H1 (cell line): ENCODE measurements around the gene DUOXA1. TPM values are rescaled to one million over a fixed set of nuclear protein-coding genes. Genes with fewer than 3 reads are reported as not detected.

Experiments used
- CTCF ChIA-PET: fragments of 300-600 bp; sonication (Branson Sonifier 250); formaldehyde crosslinking; loops from one replicate; lab custom pipeline; 2021; ENCODE audit not compliant: partially characterized antibody; lab: Charles Lee
- POLR2A ChIA-PET: fragments of 300-600 bp; sonication (Branson Sonifier 250); formaldehyde crosslinking; loops from one replicate; lab custom pipeline; 2021; ENCODE audit warnings: inconsistent platforms; ENCODE audit not compliant: partially characterized antibody; lab: Charles Lee
- DNase-seq, 2 experiments: peaks; one replicate each; pipeline versions ENCODE4 v3.0.0 to v3.0.0-alpha.2; 2010 to 2022; ENCODE audit warnings: low spot score in 2 of 2, low read depth in 1 of 2, mixed read lengths in 1 of 2
- FAIRE-seq: peaks from 2 replicates; lab custom pipeline; 2011; peaks lifted over from hg19 to GRCh38; lab: Jason Lieb, UNC
- H2AFZ ChIP-seq: 2 replicates; pipeline ENCODE4 v1.8.1; 2012; ENCODE audit warnings: low read length, inconsistent platforms
- H2AK5ac ChIP-seq: 2 replicates; pipeline ENCODE4 v1.6.1; 2013; ENCODE audit warnings: low read depth, low read length
- H2BK120ac ChIP-seq: replicated peaks from 2 replicates; pipeline ENCODE3; 2013; ENCODE audit warnings: low read depth, low read length, inconsistent platforms
- H2BK12ac ChIP-seq: 2 replicates; pipeline ENCODE4 v1.6.1; 2013; ENCODE audit warnings: low read depth, low read length
- H2BK15ac ChIP-seq: 2 replicates; pipeline ENCODE4 v1.6.1; 2013; ENCODE audit warnings: low read length
- H2BK20ac ChIP-seq: 2 replicates; pipeline ENCODE4 v1.6.1; 2013; ENCODE audit warnings: low read length
- H2BK5ac ChIP-seq: 2 replicates; pipeline ENCODE4 v1.6.1; 2013; ENCODE audit warnings: low read depth, low read length
- H3K14ac ChIP-seq: 2 replicates; pipeline ENCODE4 v1.6.1; 2013; ENCODE audit warnings: inconsistent platforms; ENCODE audit not compliant: insufficient read length
- H3K18ac ChIP-seq: 2 replicates; pipeline ENCODE4 v1.6.1; 2013; ENCODE audit warnings: low read length; ENCODE audit errors: extremely low read depth
- H3K23ac ChIP-seq: 2 replicates; pipeline ENCODE4 v1.6.1; 2013; ENCODE audit warnings: inconsistent platforms; ENCODE audit not compliant: insufficient read length
- H3K23me2 ChIP-seq: 2 replicates; pipeline ENCODE4 v1.6.1; 2013; ENCODE audit warnings: low read depth, low read length
- H3K27ac ChIP-seq: 2 replicates; pipeline ENCODE4 v1.6.1; 2011; ENCODE audit warnings: low read depth, low read length, inconsistent platforms
- H3K27me3 ChIP-seq, 4 experiments: replicated peaks in 1 of 4; 1 replicate in 1 of 4; 2 replicates in 3 of 4; pipeline versions ENCODE4 v1.6.1 to v1.8.1; 2011 to 2013; ENCODE audit warnings: low read length in 3 of 4, mild to moderate bottlenecking in 3 of 4, inconsistent platforms in 2 of 4, mixed read lengths in 2 of 4, moderate library complexity in 1 of 4; ENCODE audit not compliant: control insufficient read depth in 3 of 4, insufficient read depth in 3 of 4; ENCODE audit errors: extremely low read depth in 1 of 4
- H3K36me3 ChIP-seq, 4 experiments: 2 replicates each; pipeline versions ENCODE4 v1.6.1 to v1.8.1; 2011 to 2013; ENCODE audit warnings: mild to moderate bottlenecking in 4 of 4, low read length in 3 of 4, moderate library complexity in 2 of 4, control low read depth in 1 of 4, inconsistent platforms in 1 of 4; ENCODE audit not compliant: insufficient read depth in 4 of 4, control insufficient read depth in 2 of 4
- H3K4ac ChIP-seq: replicated peaks from 2 replicates; pipeline ENCODE3; 2013; ENCODE audit warnings: low read length, low read depth, mixed read lengths, inconsistent platforms; ENCODE audit not compliant: insufficient read length
- H3K4me1 ChIP-seq, 4 experiments: replicated peaks in 1 of 4; 1 replicate in 1 of 4; 2 replicates in 3 of 4; pipeline versions ENCODE4 v1.6.1 to v1.8.1; 2011 to 2013; ENCODE audit warnings: low read length in 3 of 4, inconsistent platforms in 2 of 4, mixed read lengths in 1 of 4; ENCODE audit not compliant: insufficient read depth in 4 of 4, control insufficient read depth in 3 of 4
- H3K4me2 ChIP-seq, 2 experiments: 2 replicates each; pipeline versions ENCODE4 v1.6.1 to v1.8.1; 2011 to 2013; ENCODE audit warnings: low read depth in 2 of 2, low read length in 2 of 2, control low read depth in 1 of 2, inconsistent platforms in 1 of 2, mild to moderate bottlenecking in 1 of 2; ENCODE audit not compliant: insufficient read depth in 1 of 2
- H3K4me3 ChIP-seq, 4 experiments: fragments of 200-600, 300-600 bp in 1 of 4; sonication (generic), shearing (Covaris generic), sonication (Bioruptor Twin) in 1 of 4; 2 replicates each; pipeline versions ENCODE4 v1.5.1 to v1.8.1; 2011 to 2016; ENCODE audit warnings: low read length in 4 of 4, low read depth in 3 of 4, control low read depth in 2 of 4, inconsistent platforms in 2 of 4, mild to moderate bottlenecking in 2 of 4, mixed read lengths in 1 of 4, moderate library complexity in 1 of 4; ENCODE audit not compliant: insufficient read depth in 2 of 4; ENCODE audit errors: extremely low read depth in 1 of 4
- H3K56ac ChIP-seq: replicated peaks from 2 replicates; pipeline ENCODE3; 2013; ENCODE audit warnings: low read depth, mild to moderate bottlenecking, mixed read lengths, low read length, inconsistent platforms; ENCODE audit not compliant: insufficient read length
- H3K79me1 ChIP-seq: 2 replicates; pipeline ENCODE4 v1.6.1; 2013; ENCODE audit warnings: low read depth, low read length, control low read depth
- H3K79me2 ChIP-seq, 2 experiments: 2 replicates each; pipeline versions ENCODE4 v1.6.1 to v1.8.1; 2012 to 2013; ENCODE audit warnings: low read length in 2 of 2, mild to moderate bottlenecking in 2 of 2, inconsistent platforms in 1 of 2; ENCODE audit not compliant: insufficient read depth in 2 of 2, control insufficient read depth in 1 of 2
- H3K9ac ChIP-seq, 4 experiments: replicated peaks in 1 of 4; 1 replicate in 1 of 4; 2 replicates in 3 of 4; pipeline versions ENCODE4 v1.6.1 to v1.8.1; 2011 to 2013; ENCODE audit warnings: low read depth in 3 of 4, low read length in 3 of 4, control low read depth in 2 of 4, mild to moderate bottlenecking in 2 of 4, moderate library complexity in 2 of 4, inconsistent platforms in 1 of 4; ENCODE audit errors: extremely low read depth in 1 of 4
- H3K9me3 ChIP-seq, 2 experiments: 2 replicates each; pipeline versions ENCODE4 v1.6.1 to v1.8.1; 2012 to 2013; ENCODE audit warnings: mild to moderate bottlenecking in 2 of 2, moderate library complexity in 2 of 2, control low read depth in 1 of 2, inconsistent platforms in 1 of 2, low read depth in 1 of 2, low read length in 1 of 2, mixed read lengths in 1 of 2; ENCODE audit not compliant: insufficient read depth in 2 of 2
- H4K20me1 ChIP-seq, 2 experiments: replicated peaks in 1 of 2; 2 replicates each; pipeline versions ENCODE3 to v1.8.1; 2011 to 2013; ENCODE audit warnings: inconsistent platforms in 2 of 2, low read length in 2 of 2, mild to moderate bottlenecking in 1 of 2; ENCODE audit not compliant: insufficient read depth in 2 of 2, control insufficient read depth in 1 of 2
- H4K5ac ChIP-seq: 2 replicates; pipeline ENCODE4 v1.6.1; 2013; ENCODE audit warnings: low read length, low read depth, mixed read lengths, inconsistent platforms; ENCODE audit not compliant: insufficient read length
- H4K8ac ChIP-seq: 2 replicates; pipeline ENCODE4 v1.8.0; 2013; ENCODE audit warnings: mild to moderate bottlenecking, moderate library complexity, low read length, inconsistent platforms; ENCODE audit not compliant: insufficient read depth; ENCODE audit errors: extremely low read depth
- H4K91ac ChIP-seq: replicated peaks from 2 replicates; pipeline ENCODE3; 2013; ENCODE audit warnings: low read length, mixed read lengths, inconsistent platforms; ENCODE audit not compliant: insufficient read length
- CBX8 ChIP-seq: fragments of 300-800, 300-1000 bp; sonication (generic); IDR thresholded peaks from 2 replicates; pipeline ENCODE4 v1.7.1; 2016; ENCODE audit warnings: low read depth, low read length, borderline replicate concordance
- EZH2 ChIP-seq: fragments of 200-600 bp; sonication (generic); IDR thresholded peaks from 2 replicates; pipeline ENCODE4 v1.7.1; 2012; ENCODE audit warnings: low read depth, mild to moderate bottlenecking, moderate library complexity, low read length, inconsistent platforms; ENCODE audit not compliant: severe bottlenecking
- SIN3A ChIP-seq, 2 experiments: IDR thresholded peaks in 1 of 2; conservative IDR thresholded peaks in 1 of 2; 2 replicates each; pipeline ENCODE4 v1.6.1; 2011 to 2012; ENCODE audit warnings: low read length in 2 of 2, improper control_type of control experiment in 1 of 2, low read depth in 1 of 2, mild to moderate bottlenecking in 1 of 2
- WGBS, 2 experiments: shearing (Covaris generic) in 1 of 2; methylation state at CpG; one replicate each; pipeline versions ENCODE4 v1.1.6 to v1.1.7; 2013 to 2015; ENCODE audit warnings: low lambda C conversion rate in 2 of 2, mixed read lengths in 2 of 2, inconsistent platforms in 1 of 2, low coverage in 1 of 2, missing lambda C conversion rate in 1 of 2; ENCODE audit not compliant: insufficient replicate concordance in 2 of 2, insufficient coverage in 1 of 2, insufficient read length in 1 of 2; ENCODE audit errors: extremely low coverage in 1 of 2, missing lambda C conversion rate in 1 of 2; 5-methylcytosine and 5-hydroxymethylcytosine counted together
- polyA plus RNA-seq, 7 experiments: library from polyadenylated mRNA; depleted of rRNA in 3 of 7; stranded (reverse) in 5 of 7; unstranded in 2 of 7; fragments of >200 nt in 5 of 7; fragments of 200-250 nt in 2 of 7; gene quantifications; 1 replicate in 5 of 7; 2 replicates in 1 of 7; 4 replicates in 1 of 7; pipeline versions ENCODE4 v1.2.1 to v1.2.3, GENCODE V29; 2011 to 2013; ENCODE audit warnings: missing spikeins in 2 of 7, mixed read lengths in 2 of 7
- total RNA-seq: library from RNA; stranded (reverse); fragmentation: NEBNext Ultra II Directional; extraction: Animal tissue kit (Norgen Biotek cat#: 25700); gene quantifications from 2 replicates; pipeline ENCODE4 v1.2.1, GENCODE V29; 2021

Gene DUOXA1
- total and polyA plus RNA-seq, 2 of the 8 experiments (the other 6 are each of a cell fraction or from before 2014, with no cell fraction given): 0.18 TPM; not detected in 1

DNA sequence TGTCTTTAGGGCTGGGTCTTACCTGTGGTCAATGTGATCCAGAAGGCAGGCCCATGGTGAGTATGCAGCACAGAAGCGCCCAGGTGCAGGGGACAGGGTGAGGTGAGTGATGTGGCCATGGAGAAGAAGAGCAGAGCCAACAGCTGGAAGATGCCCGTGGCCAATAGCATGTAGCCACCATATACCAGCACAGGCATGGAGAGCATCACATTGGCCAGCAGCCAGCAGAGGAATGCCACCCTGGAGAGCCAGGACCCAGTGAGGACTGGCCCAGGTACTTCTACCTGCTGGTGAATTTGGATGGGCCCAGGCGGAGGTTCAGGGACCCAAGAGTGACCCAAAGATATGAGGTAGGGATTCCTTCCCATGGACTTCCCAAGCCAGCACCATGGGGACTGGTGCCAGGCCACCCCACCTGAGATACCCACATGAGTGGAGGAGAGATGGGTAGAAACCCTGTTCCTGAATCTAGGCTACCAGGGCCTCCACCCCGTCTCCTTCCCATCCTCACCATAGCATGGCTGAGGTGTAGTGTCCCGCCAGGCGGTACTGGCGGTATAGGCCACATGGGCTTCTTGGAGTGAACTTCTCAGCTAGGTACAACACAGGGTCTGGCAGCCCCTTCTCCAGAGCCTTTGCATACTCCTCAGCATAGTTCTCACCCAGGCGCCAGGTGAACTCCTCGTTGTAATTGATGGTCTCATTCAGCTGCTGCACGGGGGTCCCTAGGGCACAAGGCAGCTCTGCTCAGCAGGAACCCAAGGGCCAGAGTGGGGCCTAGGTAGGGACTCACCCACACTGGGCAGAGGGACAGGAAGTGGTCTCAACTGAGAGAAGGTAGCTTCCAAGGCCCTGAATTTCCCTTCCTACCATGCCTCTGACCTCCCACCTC is 9.4 kb downstream of the DUOXA1 start:
- no peak for FAIRE-seq
- TF ChIP-seq EZH2 (no peak), SIN3A (conservative IDR thresholded peaks at IDR 0.05 in 1 of 2, IDR thresholded peaks at IDR 0.05 in 1 of 2; ENCODE audit: low read depth in 1 of 2, low read length in 2 of 2) (no peak), CBX8 (no peak)

More for the DNA sequence above, 9.4 kb downstream of the DUOXA1 start:
- ChIA-PET POLR2A (no interaction called here), CTCF (interaction anchor here (0.8 to 6.0 kb wide), 9 partner anchors 10 to 311 kb away, joined by 3 to 37 read pairs (median 4); partner anchors contain the start of genes DUOX1 and DUOXA1)
- no peak for DNase-seq
- H3K4me2 ChIP-seq: no peak overlapping the region
- H3K4me3 ChIP-seq: no peak overlapping the region
- H3K9ac ChIP-seq: no peak overlapping the region
- H2BK20ac ChIP-seq: no peak overlapping the region
- H3K56ac ChIP-seq: no peak overlapping the region
- no peak overlapping the region for H4K8ac ChIP-seq
- H3K36me3 ChIP-seq: peaks cover 0 to 4% (median 0%) of the 10 kb centered on the region in 4 experiments; a peak in 1 of 8 replicates
- H3K18ac ChIP-seq: no peak overlapping the region
- H3K14ac ChIP-seq: no peak overlapping the region
- no peak overlapping the region for H4K5ac ChIP-seq
- H2BK5ac ChIP-seq: no peak overlapping the region
- H2AK5ac ChIP-seq: no peak overlapping the region
- no peaks in the 10 kb centered on the region for H3K79me1 ChIP-seq
- H2AFZ ChIP-seq: no peak overlapping the region
- no peak overlapping the region for H4K91ac ChIP-seq
- no peak overlapping the region for H3K27ac ChIP-seq
- H3K23ac ChIP-seq: no peak overlapping the region
- H3K4me1 ChIP-seq: peaks cover 0 to 8% (median 7%) of the 10 kb centered on the region in 4 experiments; a peak in 6 of 7 replicates
- no peak overlapping the region for H3K4ac ChIP-seq
- no peak overlapping the region for H2BK12ac ChIP-seq
- no peak overlapping the region for H2BK120ac ChIP-seq
- H3K9me3 ChIP-seq: no peaks in the 10 kb centered on the region; a peak in 1 of 4 replicates
- WGBS, 2 experiments: 85% methylated on average over 10 of the region's 10 CpGs; no CpG with 5 or more reads in 1 of the 2 experiments
- peaks cover 31 to 48% (median 38%) of the 10 kb centered on the region in 4 experiments for H3K27me3 ChIP-seq
- H3K79me2 ChIP-seq: no peaks in the 10 kb centered on the region
- H3K23me2 ChIP-seq: no peaks in the 10 kb centered on the region; the same call in 1 of the 2 replicates
- H4K20me1 ChIP-seq: peaks cover 3 to 15% of the 10 kb centered on the region in 2 experiments
- no peak overlapping the region for H2BK15ac ChIP-seq
